Skeletal muscle tissue (tissue), 4 donors: ENCODE results near the gene XKR8. TPM values are rescaled to one million over a fixed set of nuclear protein-coding genes. Genes with fewer than 3 reads are reported as not detected.
A peak's percentile ranks its signal among the peaks of the same experiment; 100 is the strongest.

Source experiments
- H3K27ac ChIP-seq: one replicate; pipeline ENCODE4 v1.7.0; 2013; ENCODE audit warnings: mild to moderate bottlenecking, low read depth, low read length, inconsistent platforms
- H3K27me3 ChIP-seq, 3 donors: one replicate each; pipeline ENCODE4 v1.7.0; 2013; ENCODE audit warnings: low read length in 3 of 3; ENCODE audit not compliant: control insufficient read depth in 3 of 3, insufficient read depth in 3 of 3
- H3K36me3 ChIP-seq, 3 donors: one replicate each; pipeline ENCODE4 v1.7.0; 2013; ENCODE audit warnings: low read length in 3 of 3; ENCODE audit not compliant: control insufficient read depth in 3 of 3, insufficient read depth in 3 of 3
- H3K4me1 ChIP-seq, 3 donors: one replicate each; pipeline ENCODE4 v1.7.0; 2013; ENCODE audit warnings: low read length in 3 of 3, mild to moderate bottlenecking in 3 of 3; ENCODE audit not compliant: control insufficient read depth in 3 of 3, insufficient read depth in 3 of 3
- H3K4me3 ChIP-seq, 3 donors: one replicate each; pipeline ENCODE4 v1.7.0; 2013; ENCODE audit warnings: low read length in 3 of 3
- H3K9ac ChIP-seq, 3 donors: one replicate each; pipeline ENCODE4 v1.7.0; 2013; ENCODE audit warnings: low read length in 3 of 3, mild to moderate bottlenecking in 3 of 3, moderate library complexity in 2 of 3, low read depth in 1 of 3
- H3K9me3 ChIP-seq, 3 donors: one replicate each; pipeline ENCODE4 v1.7.0; 2013; ENCODE audit warnings: low read length in 3 of 3; ENCODE audit not compliant: control insufficient read depth in 3 of 3
- total RNA-seq: library from RNA; depleted of rRNA; stranded (reverse); fragments of >200 nt; gene quantifications from one replicate; pipeline ENCODE4 v1.2.3, GENCODE V29; 2014
- donor health status: Osteomylitis.

Gene XKR8
- total RNA-seq, 1 donor from 2014 or later = 2.6 TPM

GRCh38 chr1:27954186-27954585, 5.6 kb upstream of the XKR8 start:
- peaks cover 0 to 1% (median 0%) of the 10 kb centered on the region in 3 donors for H3K4me1 ChIP-seq
- H3K9ac ChIP-seq = no peak overlapping the region
- H3K9me3 ChIP-seq = no peaks in the 10 kb centered on the region
- no peak overlapping the region for H3K27ac ChIP-seq
- no peak overlapping the region for H3K4me3 ChIP-seq
- no peaks in the 10 kb centered on the region for H3K36me3 ChIP-seq
- H3K27me3 ChIP-seq = no peaks in the 10 kb centered on the region

DNA sequence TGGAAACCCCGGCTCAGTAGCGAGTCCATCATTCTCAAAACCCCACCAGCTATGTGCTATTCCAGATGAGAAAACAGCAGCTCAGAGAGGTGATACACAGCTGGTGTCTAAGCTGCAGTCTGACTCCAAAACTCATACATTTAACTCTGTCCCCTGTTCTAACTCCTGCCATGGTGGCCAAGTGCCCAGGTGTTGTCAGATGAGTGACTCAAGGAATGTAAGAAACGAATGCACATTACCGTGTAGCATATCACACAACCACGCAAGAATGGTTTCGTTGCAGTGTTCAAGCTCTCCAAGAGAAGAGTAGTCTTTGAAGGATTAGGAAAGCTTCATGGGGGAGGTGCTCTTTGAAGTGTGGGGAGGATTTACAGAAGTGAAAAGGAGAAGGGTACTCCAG, 4.7 kb upstream of the XKR8 start:
- H3K36me3 ChIP-seq = no peaks in the 10 kb centered on the region
- H3K4me1 ChIP-seq = peaks cover 2 to 3% (median 2%) of the 10 kb centered on the region in 3 donors

GRCh38 chr1:27956761-27957160, 3.0 kb upstream of the XKR8 start:
- H3K4me1 ChIP-seq = peaks cover 16 to 18% (median 16%) of the 10 kb centered on the region in 3 donors
- no peak overlapping the region for H3K27ac ChIP-seq
- H3K4me3 ChIP-seq = no peak overlapping the region
- H3K27me3 ChIP-seq = no peaks in the 10 kb centered on the region
- no peaks in the 10 kb centered on the region for H3K36me3 ChIP-seq
- no peak overlapping the region for H3K9ac ChIP-seq
- no peaks in the 10 kb centered on the region for H3K9me3 ChIP-seq

More for the DNA sequence above, 4.7 kb upstream of the XKR8 start:
- H3K9me3 ChIP-seq = no peaks in the 10 kb centered on the region
- H3K9ac ChIP-seq = no peak overlapping the region
- H3K27ac ChIP-seq = no peak overlapping the region
- no peaks in the 10 kb centered on the region for H3K27me3 ChIP-seq
- H3K4me3 ChIP-seq = no peak overlapping the region

DNA sequence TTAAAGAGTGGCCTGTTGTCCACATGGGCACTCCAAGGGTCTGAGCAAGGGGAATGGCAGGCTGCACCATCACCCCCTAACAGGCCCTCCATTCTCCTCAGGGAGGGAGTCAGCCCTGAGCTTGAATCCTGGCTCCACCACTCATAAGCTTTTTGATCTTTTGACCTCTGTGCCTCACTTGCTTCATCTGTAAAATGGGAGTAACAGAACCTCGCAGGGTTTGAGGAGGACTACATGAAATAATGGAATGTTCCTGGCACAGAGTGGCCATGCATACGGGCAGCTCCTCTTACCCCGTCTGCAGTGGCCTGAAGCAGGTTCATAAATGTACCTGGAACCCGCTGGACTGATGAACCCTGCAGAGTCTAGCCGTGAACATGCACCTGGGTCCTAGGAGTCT, 2.1 kb upstream of the XKR8 start:
- Histone ChIP-seq H3K27ac (no peak overlapping the region), H3K9ac (no peak overlapping the region), H3K27me3 (no peaks in the 10 kb centered on the region), H3K36me3 (no peaks in the 10 kb centered on the region), H3K9me3 (no peaks in the 10 kb centered on the region), H3K4me1 (peaks cover 16 to 18% (median 16%) of the 10 kb centered on the region in 3 donors), H3K4me3 (no peak overlapping the region)

GRCh38 chr1:27958513-27958912, 1.3 kb upstream of the XKR8 start:
- Histone ChIP-seq H3K27ac (no peak overlapping the region), H3K4me3 (no peak overlapping the region)

DNA sequence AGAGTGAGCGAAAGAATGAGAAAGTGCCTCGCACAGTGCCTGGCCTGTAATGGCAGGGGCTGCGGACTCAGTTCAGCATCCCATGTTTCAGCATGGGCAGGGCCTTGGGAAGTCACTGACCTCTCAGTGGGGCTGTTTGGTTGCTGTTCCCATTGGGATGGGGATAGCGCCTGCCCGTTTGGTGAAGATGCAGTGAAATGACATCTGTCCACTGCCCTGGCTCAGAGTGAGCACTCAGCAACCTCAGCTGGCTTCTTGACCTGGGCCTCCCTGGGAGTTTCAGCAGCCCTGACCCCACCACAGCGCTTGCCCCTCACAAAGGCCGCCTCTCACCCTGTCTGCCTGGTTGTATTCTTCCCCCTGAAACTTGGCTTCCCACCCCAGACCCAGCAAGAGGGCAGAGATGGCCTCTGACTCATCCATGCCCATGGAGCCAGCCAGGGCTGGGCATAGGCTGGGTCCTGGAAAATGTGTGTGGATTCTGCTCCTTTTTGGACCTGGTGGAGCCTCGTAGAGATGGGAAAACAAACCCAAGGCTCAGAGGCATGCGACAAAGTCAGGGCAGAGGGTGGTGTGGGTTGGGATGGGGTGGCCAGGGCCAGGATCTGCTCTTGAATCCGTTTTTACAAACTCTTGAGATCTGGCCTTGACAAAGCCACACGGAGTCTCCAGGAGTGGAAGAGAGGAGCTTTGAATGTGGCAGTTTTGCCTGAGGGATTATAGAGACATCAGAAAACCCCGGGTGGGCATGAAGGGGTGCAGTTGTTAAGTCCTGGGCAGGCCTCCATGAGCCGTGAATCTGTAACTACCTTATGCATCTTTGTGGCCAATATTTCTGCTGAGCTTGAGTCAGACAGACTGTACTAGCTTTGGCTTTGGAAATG, 1.2 kb downstream of the XKR8 start:
- peak overlapping the region; percentile 86 to 89 (median 86) for H3K4me3 ChIP-seq
- H3K9ac ChIP-seq = peak overlapping the region; percentile 87 to 93 (median 88)
- H3K36me3 ChIP-seq = peaks cover 8 to 13% (median 11%) of the 10 kb centered on the region in 3 donors
- H3K4me1 ChIP-seq = peaks cover 16 to 18% (median 16%) of the 10 kb centered on the region in 3 donors
- H3K27ac ChIP-seq = peak overlapping the region; percentile 39
- H3K27me3 ChIP-seq = no peaks in the 10 kb centered on the region
- H3K9me3 ChIP-seq = no peaks in the 10 kb centered on the region

More at GRCh38 chr1:27958513-27958912, 1.3 kb upstream of the XKR8 start:
- H3K9me3 ChIP-seq = no peaks in the 10 kb centered on the region
- H3K9ac ChIP-seq = no peak overlapping the region
- peaks cover 16 to 18% (median 16%) of the 10 kb centered on the region in 3 donors for H3K4me1 ChIP-seq
- peaks cover 0 to 3% (median under 1%) of the 10 kb centered on the region in 3 donors for H3K36me3 ChIP-seq
- H3K27me3 ChIP-seq = no peaks in the 10 kb centered on the region

DNA sequence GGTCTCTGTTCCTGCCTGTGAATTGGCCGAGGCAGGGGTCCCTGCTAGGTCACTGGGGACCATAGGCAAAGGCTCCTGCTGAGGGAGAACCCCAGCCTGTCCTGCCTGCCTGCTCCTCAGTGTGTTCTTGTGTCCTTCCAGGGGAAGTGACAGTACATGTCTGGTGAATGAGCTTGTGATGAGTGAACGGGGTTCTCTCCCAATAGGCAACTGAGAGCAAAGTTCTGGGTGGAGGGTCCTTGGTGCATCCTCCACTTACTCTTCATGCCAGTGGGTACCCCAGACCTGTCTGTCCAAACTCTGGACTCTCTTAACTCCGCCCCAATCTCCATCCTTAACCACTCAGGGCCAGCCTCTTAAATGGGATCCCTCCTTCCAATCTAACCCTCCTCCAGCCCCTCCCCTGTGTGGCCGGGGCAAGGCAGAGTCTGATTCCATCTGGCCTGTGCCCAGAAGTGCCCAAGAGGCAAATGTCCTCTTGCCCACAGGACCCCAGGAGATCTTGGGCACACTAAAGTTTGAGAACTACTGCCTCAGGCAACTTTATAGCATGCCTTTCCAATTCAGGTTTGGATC, 2.0 kb downstream of the XKR8 start:
- Histone ChIP-seq H3K9me3 (no peaks in the 10 kb centered on the region), H3K4me3 (peak overlapping the region in 1 of 3 donors; percentile 86), H3K27me3 (no peaks in the 10 kb centered on the region), H3K4me1 (peaks cover 16 to 18% (median 16%) of the 10 kb centered on the region in 3 donors), H3K36me3 (peaks cover 13 to 17% (median 16%) of the 10 kb centered on the region in 3 donors), H3K27ac (no peak overlapping the region), H3K9ac (peak overlapping the region in 1 of 3 donors; percentile 87)

DNA sequence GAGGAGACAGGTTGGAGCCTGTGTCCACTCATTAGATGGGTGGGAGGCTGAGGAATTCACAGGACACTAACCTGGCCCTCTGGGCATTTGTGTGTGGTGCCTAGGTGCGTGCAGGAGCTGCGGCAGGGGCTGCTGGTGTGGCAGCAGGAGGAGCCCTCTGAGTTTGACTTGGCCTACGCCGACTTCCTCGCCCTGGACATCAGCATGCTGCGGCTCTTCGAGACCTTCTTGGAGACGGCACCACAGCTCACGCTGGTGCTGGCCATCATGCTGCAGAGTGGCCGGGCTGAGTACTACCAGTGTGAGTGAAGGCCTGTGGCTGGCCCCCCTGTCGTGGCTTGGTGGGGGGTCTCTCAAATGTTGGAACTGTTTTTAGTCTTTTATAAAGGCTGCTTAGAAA, 3.6 kb downstream of the XKR8 start:
- Histone ChIP-seq H3K4me1 (peaks cover 16 to 21% (median 16%) of the 10 kb centered on the region in 3 donors), H3K9me3 (no peaks in the 10 kb centered on the region), H3K27me3 (no peaks in the 10 kb centered on the region), H3K9ac (no peak overlapping the region), H3K36me3 (peaks cover 18 to 28% (median 25%) of the 10 kb centered on the region in 3 donors), H3K27ac (no peak overlapping the region), H3K4me3 (no peak overlapping the region)

GRCh38 chr1:27966402-27967105, 6.8 kb downstream of the XKR8 start:
- no peak overlapping the region for H3K27ac ChIP-seq
- H3K9me3 ChIP-seq = no peaks in the 10 kb centered on the region
- no peak overlapping the region for H3K4me3 ChIP-seq
- H3K9ac ChIP-seq = no peak overlapping the region
- H3K27me3 ChIP-seq = no peaks in the 10 kb centered on the region
- H3K36me3 ChIP-seq = peaks cover 18 to 28% (median 25%) of the 10 kb centered on the region in 3 donors
- H3K4me1 ChIP-seq = peaks cover 6 to 12% (median 8%) of the 10 kb centered on the region in 3 donors
